ENCODE measurements around the gene TMEM222. TPM values are rescaled to one million over a fixed set of nuclear protein-coding genes. Genes with fewer than 3 reads are reported as not detected.
"Not testable (repeated sequence)": the region's sequence is repeated elsewhere in the genome, so short reads cannot be mapped to it uniquely, and the experiment has no call there.

The TMEM222 gene
- polyA plus RNA-seq, 1 of the 3 experiments (the other 2 are of a cell fraction) = 51.7 TPM

- TF ChIP-seq ZBTB33 (IDR thresholded peaks at IDR 0.05; ENCODE audit: borderline replicate concordance, low read depth) = no peak
- no peak for TF ChIP-seq CHD2 (IDR thresholded peaks at IDR 0.05; ENCODE audit: low read length, partially characterized antibody)
- TF ChIP-seq RCOR1 (IDR thresholded peaks at IDR 0.05; ENCODE audit: low read length) = no peak
- no peak for TF ChIP-seq GABPA (IDR thresholded peaks at IDR 0.05; ENCODE audit: low read depth)
- TF ChIP-seq FOXJ3 (CRISPR knock-in tag; IDR thresholded peaks at IDR 0.05) = no peak
- TF ChIP-seq JUND (IDR thresholded peaks at IDR 0.05) = no peak
- TF ChIP-seq POLR2AphosphoS5 (IDR thresholded peaks at IDR 0.05; ENCODE audit: low read depth, low read length) = no peak
- TF ChIP-seq TCF12 (IDR thresholded peaks at IDR 0.05) = no peak
- TF ChIP-seq EP300 (IDR thresholded peaks at IDR 0.05; ENCODE audit: borderline replicate concordance in 1 of 2, low read depth in 1 of 2, low read length in 1 of 2) = no peak
- no peak for TF ChIP-seq SIN3A (IDR thresholded peaks at IDR 0.05; ENCODE audit: borderline replicate concordance, low read depth, low read length)
- TF ChIP-seq RFX5 (IDR thresholded peaks at IDR 0.05; ENCODE audit: low read length) = no peak
- TF ChIP-seq TEAD4 (IDR thresholded peaks at IDR 0.05; ENCODE audit: borderline replicate concordance, insufficient read depth) = no peak
Observed at GRCh38 chr1:27383661-27384060, 61.7 kb downstream of the TMEM222 start (continued).

- H3K27me3 ChIP-seq (ENCODE audit: insufficient read depth); H4K20me1 ChIP-seq (ENCODE audit: insufficient read depth); H3K9ac ChIP-seq; H3K4me2 ChIP-seq; H3K79me2 ChIP-seq (ENCODE audit: insufficient read depth); H2AFZ ChIP-seq (ENCODE audit: low read depth); H3K27ac ChIP-seq (ENCODE audit: low read depth in 2 of 2, low read length in 1 of 2); H3K4me3 ChIP-seq (ENCODE audit: low read depth in 2 of 2, low read length in 1 of 2); H3K36me3 ChIP-seq (replicated peaks in 1 of 2; ENCODE audit: control insufficient read depth in 1 of 2, insufficient read depth in 2 of 2, low read length in 1 of 2); H3F3A ChIP-seq (replicated peaks; ENCODE audit: insufficient read depth); H3K9me2 ChIP-seq; DNase-seq; H3K9me3 ChIP-seq: not testable (repeated sequence)
- WGBS (ENCODE audit: low lambda C conversion rate) = 73% methylated on average over 3 of the region's 3 CpGs
- POLR2A ChIA-PET = interaction anchor here (1.2 kb wide), 1 partner anchor 84 kb away, joined by 5 read pairs; no protein-coding TSS in a partner anchor
- peaks cover 0 to 10% of the 10 kb centered on the region in 2 experiments; a peak in 1 of 4 replicates for H3K4me1 ChIP-seq (ENCODE audit: control insufficient read depth in 1 of 2, insufficient read depth in 2 of 2, low read depth in 1 of 2, low read length in 1 of 2)
- CTCF ChIA-PET = interaction anchor here (0.8 to 20.0 kb wide), 7 partner anchors 11 to 283 kb away, joined by 3 to 731 read pairs (median 23); partner anchors contain the start of gene MAP3K6
Observed at GRCh38 chr1:27384797-27385196, 62.8 kb downstream of the TMEM222 start.

Small RNA genes within 50 kb of the gene (small RNA-seq; reads per million reads assigned to genes)
- gene RNU6-48P = 0.06 to 5.7 (median 1.2) reads per million in 7 experiments

Other genes starting within 250 kb of the TMEM222 start
- 5.6 and 11.4 TPM in 2 replicates for gene SLC9A1, start 167.0 kb upstream of the TMEM222 start, polyA plus RNA-seq (2012; rRNA removed)
- gene WDTC1, start 87.5 kb upstream of the TMEM222 start, polyA plus RNA-seq (2012; rRNA removed) = 7.8 and 12.0 TPM in 2 replicates
- gene SYTL1, start 19.9 kb downstream of the TMEM222 start, polyA plus RNA-seq (2012; rRNA removed) = 2.0 and 3.0 TPM in 2 replicates
- gene MAP3K6, start 44.8 kb downstream of the TMEM222 start, polyA plus RNA-seq (2012; rRNA removed) = 14.5 and 17.3 TPM in 2 replicates
- gene FCN3, start 52.7 kb downstream of the TMEM222 start, polyA plus RNA-seq (2012; rRNA removed) = not detected in 2 replicates
- 0.05 TPM in 2 replicates for gene CD164L2, start 61.2 kb downstream of the TMEM222 start, polyA plus RNA-seq (2012; rRNA removed)
- 5.8 and 6.0 TPM in 2 replicates for gene GPR3, start 70.5 kb downstream of the TMEM222 start, polyA plus RNA-seq (2012; rRNA removed)
- gene WASF2, start 168.0 kb downstream of the TMEM222 start, polyA plus RNA-seq (2012; rRNA removed) = 23.0 and 27.1 TPM in 2 replicates

Data from SK-N-SH (cell line).